ENCODE data around the gene TANGO2. TPM values are rescaled to one million over a fixed set of nuclear protein-coding genes. Genes with fewer than 3 reads are reported as not detected.

TANGO2 gene
- total and polyA plus RNA-seq, 12 donors = 25.1 to 87.0 (median 43.5) TPM

GRCh38 chr22:20012741-20013331 lies 8.1 kb upstream of the TANGO2 start:
- TF ChIP-seq CTCF (IDR thresholded peaks at IDR 0.05) (no peak), POLR2A (IDR thresholded peaks at IDR 0.05) (no peak)
- DNase-seq = no peak
- WGBS, 4 donors = 91 to 94% (median 93%) methylated on average over 5 to 10 of the region's 10 CpGs
- no peaks in the 10 kb centered on the region for H3K9me3 ChIP-seq (replicated peaks in 1 of 3)
- no peak overlapping the region for H3K4me3 ChIP-seq
- H3K27ac ChIP-seq = no peak overlapping the region
- intact Hi-C loops (cut with DNase I) = loop anchor here in 1 of 2 donors (10.0 kb wide), 1 partner anchor 82 kb away; no protein-coding TSS in a partner anchor
- H3K36me3 ChIP-seq (replicated peaks in 1 of 2) = no peaks in the 10 kb centered on the region
- no peaks in the 10 kb centered on the region for H3K27me3 ChIP-seq
- H3K4me1 ChIP-seq (replicated peaks in 1 of 2) = peaks cover 0 to 24% of the 10 kb centered on the region in 2 donors

GRCh38 chr22:20013382-20013871 lies 7.5 kb upstream of the TANGO2 start:
- peaks cover 0 to 24% of the 10 kb centered on the region in 2 donors for H3K4me1 ChIP-seq (replicated peaks in 1 of 2)
- H3K27ac ChIP-seq = no peak overlapping the region
- H3K27me3 ChIP-seq = no peaks in the 10 kb centered on the region
- H3K4me3 ChIP-seq = no peak overlapping the region
- TF ChIP-seq POLR2A (IDR thresholded peaks at IDR 0.05) (no peak), CTCF (IDR thresholded peaks at IDR 0.05) (peak; percentile 32 to 78 (median 59))
- WGBS, 4 donors = 33 to 50% (median 39%) methylated on average over 1 to 11 of the region's 11 CpGs
- intact Hi-C loops (cut with DNase I) = loop anchor here in 1 of 2 donors (10.0 kb wide), 1 partner anchor 81 kb away; no protein-coding TSS in a partner anchor
- peak in 5 of 7 donors; percentile 48 to 76 (median 54) for DNase-seq
- H3K36me3 ChIP-seq (replicated peaks in 1 of 2) = no peaks in the 10 kb centered on the region
- H3K9me3 ChIP-seq (replicated peaks in 1 of 3) = no peaks in the 10 kb centered on the region

GRCh38 chr22:20014526-20015186 lies 6.3 kb upstream of the TANGO2 start:
- WGBS, 4 donors = 67 to 85% (median 81%) methylated on average over 1 to 5 of the region's 5 CpGs; no CpG with 5 or more reads in 1 of the 4 donors

More at GRCh38 chr22:20014526-20015186, 6.3 kb upstream of the TANGO2 start:
- H3K9me3 ChIP-seq (replicated peaks in 1 of 3) = no peaks in the 10 kb centered on the region
- H3K36me3 ChIP-seq (replicated peaks in 1 of 2) = no peaks in the 10 kb centered on the region
- intact Hi-C loops (cut with DNase I) = loop anchor here (5.0 to 10.0 kb wide), 2 partner anchors 42 to 80 kb away; no protein-coding TSS in a partner anchor
- no peak overlapping the region for H3K4me3 ChIP-seq
- no peak overlapping the region for H3K27ac ChIP-seq
- TF ChIP-seq POLR2A (IDR thresholded peaks at IDR 0.05) (no peak), CTCF (IDR thresholded peaks at IDR 0.05) (no peak)
- peaks cover 0 to 24% of the 10 kb centered on the region in 2 donors for H3K4me1 ChIP-seq (replicated peaks in 1 of 2)
- H3K27me3 ChIP-seq = no peaks in the 10 kb centered on the region
- no peak for DNase-seq

All from adrenal gland (tissue), 12 donors.